Stimulated activated CD8-positive, alpha-beta memory T cell treated with anti-CD3 and anti-CD28 coated beads, Interleukin-7, amount 100 ng/mL, for 24 hours (primary cell): ENCODE measurements around the gene TUBA3D.
"Not testable (repeated sequence)": the region's sequence is repeated elsewhere in the genome, so short reads cannot be mapped to it uniquely, and the experiment has no call there.

Experiments
- DNase-seq: peaks from one replicate; pipeline ENCODE4 v3.0.0-alpha.2; 2020; ENCODE audit warnings: low read depth

Gene TUBA3D

DNA sequence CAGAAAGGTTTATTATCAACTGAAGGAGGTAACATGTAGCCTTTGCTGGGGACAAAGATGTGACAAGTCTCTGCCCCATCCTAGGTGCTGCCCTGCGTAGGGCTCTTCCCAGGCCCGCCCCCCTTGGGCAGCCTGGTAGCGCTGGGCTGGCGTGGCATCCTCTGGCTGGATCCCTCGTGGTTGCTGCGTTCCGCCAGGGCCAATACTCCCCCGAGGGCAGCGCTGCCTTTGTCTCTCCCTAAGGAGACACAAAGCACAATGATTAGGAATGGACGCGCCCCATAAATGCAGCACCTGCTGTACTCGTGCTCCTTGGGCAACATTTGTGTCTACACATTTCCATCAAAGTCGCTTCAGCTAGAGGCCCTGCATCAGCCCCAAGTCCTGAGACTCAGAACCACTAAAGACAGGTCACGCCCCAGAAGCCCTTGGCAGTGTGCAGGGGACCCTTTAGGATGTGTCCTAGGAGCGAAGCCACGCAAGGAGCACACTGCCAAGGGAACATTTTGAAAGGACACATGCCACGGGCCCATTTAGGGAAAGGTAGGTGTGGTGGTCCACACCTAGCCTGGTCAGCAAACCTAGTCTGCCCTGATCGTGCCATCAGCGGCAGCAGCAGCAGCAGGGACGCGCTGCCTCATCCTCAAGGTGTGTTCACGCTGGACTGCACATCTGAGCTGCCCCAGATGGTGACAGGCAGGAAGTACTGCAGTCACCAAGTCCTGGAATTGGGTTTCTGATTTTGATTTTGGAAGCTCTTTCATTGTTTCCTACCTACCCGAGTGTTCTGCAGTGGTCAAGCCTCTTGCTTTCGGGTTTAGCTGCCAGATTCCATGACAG lies 8.3 kb downstream of the TUBA3D start:
- not testable (repeated sequence) for DNase-seq

DNA sequence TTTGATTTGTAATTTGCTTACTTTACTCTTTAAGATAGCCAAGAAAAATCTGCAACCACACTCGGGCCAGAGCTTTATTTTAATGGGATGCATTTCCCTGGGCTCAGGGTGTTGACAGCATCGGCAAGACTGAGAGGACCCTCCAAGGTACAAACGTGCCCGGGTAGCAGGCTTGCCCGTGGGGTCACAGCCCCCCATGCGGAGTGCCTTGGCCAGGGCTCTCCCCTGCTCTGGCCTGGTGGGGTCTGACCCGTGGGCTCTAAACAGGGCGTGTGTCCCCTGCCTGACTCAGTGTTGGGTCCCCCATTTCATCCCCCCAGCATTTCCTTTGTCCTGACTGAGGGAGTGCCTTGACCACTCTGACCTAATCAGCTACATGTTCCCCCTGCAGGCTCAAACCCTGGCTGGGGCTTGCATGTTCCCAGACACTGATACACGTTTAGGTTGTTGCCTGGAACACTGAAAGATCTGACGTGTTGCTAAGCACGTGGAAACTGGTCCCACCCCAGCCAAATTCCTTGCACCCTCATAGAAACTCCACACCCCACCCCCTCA lies 9.1 kb downstream of the TUBA3D start:
- DNase-seq: not testable (repeated sequence)

DNA sequence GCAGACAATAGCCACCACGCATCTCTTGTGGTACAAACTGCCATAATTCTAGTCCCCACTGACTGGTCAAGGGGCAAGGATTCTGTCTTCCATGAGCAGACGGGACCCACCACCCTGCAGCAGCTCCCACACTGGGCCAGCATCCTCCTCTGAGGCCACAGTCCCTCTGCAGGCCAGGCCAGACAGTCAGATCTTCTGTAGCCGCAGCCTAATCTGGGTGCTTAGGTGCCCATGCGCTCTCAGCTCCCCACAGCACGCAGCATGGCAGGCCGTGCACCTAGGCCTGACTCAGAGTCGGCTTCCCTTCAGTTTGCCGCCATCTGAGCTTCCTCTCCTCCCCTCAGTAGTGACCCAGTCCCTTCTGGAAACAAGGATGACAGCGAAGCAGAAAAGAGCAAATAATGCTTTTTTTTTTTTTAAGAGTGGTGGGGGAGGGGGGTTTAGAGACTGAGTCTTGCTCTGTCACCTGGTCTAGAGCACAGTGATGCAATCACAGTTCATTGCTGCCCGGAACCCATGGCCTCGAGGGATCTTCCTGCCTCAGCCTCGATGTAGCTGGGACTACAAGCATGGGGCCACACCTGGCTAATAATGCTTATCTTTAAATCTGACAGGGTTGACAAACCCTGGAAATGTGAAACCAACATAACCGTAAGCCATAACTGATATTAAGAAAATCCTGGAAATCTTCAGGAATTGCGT lies 10.4 kb downstream of the TUBA3D start:
- DNase-seq: not testable (repeated sequence)

GRCh38 chr2:131488306-131489205 lies 12.6 kb downstream of the TUBA3D start:
- DNase-seq: no peak

GRCh38 chr2:131490616-131491468 lies 14.9 kb downstream of the TUBA3D start:
- DNase-seq: not testable (repeated sequence)

DNA sequence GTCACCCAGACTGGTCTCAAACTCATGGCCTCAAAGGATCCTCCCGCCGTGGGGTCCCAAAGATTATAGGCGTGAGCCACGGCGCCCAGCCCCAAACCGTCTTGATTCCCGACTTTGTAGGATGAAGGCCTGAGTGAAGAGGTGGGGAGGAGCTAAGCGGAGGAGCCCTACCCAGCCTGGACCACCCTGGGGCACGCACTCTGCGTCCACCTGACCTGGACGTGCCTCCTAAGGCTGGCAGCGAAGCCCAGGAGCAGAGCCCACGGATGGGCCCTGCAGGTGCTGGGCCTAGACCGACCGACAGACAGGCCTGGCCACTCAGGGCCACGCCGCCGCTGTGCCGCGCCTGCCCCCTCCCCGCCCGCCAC lies 15.5 kb downstream of the TUBA3D start:
- not testable (repeated sequence) for DNase-seq

GRCh38 chr2:131492015-131492417 lies 16.1 kb downstream of the TUBA3D start, which contains the start of gene MZT2A:
TSS of gene MZT2A (minus strand) at chr2:131492397. CDS start at chr2:131492376, 21 bp downstream.
- DNase-seq: not testable (repeated sequence)

DNA sequence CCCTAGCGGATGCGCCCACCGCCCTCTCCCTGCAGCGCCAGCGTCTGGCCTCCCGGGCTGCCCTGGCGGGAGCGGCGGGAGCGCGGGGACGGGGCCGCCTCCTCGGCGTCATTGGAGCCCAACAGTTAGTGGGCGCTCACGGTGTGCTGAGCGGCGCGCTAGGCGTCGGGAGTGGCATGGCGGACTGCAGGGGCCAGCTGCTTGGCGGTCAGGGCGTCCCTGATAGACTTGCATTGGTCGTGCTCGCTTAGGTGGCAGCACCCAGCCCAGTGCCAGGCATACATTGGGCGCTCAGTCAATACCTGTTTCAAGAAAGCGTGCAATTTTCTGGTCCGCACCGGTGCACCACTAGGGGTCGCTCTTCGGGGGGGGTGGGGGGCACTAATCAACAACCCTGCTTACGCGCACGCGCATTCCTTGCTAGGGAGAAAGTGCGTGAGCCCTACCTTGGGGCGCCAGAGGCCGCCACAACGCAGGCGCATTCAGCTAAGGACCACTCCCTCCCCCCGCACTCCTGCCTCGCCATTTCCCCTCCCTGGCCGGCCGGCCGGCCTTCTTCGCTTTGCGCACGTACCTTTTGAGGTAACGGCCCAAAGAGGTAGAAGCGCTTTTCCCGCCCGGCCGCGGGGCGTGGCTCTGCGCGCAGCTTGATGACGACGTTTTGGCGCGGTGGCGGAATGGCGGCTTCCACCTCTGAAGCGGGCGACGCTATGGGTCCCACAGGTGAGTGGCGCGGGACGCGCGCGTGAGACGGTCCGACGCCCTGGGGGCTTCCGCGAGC lies 16.7 kb downstream of the TUBA3D start:
- DNase-seq: peak; percentile 93

GRCh38 chr2:131493199-131493968 lies 17.5 kb downstream of the TUBA3D start:
- no peak for DNase-seq

GRCh38 chr2:131495506-131495905 lies 19.6 kb downstream of the TUBA3D start:
- not testable (repeated sequence) for DNase-seq

DNA sequence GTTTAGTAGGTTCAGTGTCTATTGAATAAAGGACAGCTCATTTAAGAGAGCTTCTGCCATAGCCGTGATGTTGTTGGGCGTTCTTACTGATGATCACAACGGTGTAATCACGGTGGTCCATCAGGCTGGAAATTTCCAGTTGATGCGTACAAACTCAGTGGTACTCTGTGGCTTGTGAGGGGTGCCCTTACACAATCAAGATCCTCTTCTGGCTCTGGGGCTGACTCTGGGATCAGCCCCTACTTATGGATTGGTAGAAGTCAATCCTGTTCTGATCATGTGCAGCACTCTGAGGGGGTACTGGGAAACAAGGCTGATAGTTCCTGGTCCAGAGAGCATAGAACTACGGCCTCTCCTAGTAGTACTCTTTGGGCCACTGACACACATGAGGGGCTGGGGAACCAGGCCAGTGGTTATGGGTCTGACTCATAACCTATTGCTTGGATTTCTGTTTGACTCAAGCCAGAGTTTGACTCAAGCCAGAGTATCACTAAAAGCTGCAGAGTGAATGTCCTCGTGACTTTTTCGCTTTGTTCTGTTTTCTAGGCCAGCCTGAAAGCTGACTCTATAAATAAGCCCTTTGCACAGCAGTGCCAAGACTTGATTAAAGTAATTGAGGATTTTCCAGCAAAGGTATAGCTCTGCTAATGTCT lies 22.5 kb downstream of the TUBA3D start:
- not testable (repeated sequence) for DNase-seq

GRCh38 chr2:131503587-131503986 lies 27.7 kb downstream of the TUBA3D start:
- DNase-seq: not testable (repeated sequence)

DNA sequence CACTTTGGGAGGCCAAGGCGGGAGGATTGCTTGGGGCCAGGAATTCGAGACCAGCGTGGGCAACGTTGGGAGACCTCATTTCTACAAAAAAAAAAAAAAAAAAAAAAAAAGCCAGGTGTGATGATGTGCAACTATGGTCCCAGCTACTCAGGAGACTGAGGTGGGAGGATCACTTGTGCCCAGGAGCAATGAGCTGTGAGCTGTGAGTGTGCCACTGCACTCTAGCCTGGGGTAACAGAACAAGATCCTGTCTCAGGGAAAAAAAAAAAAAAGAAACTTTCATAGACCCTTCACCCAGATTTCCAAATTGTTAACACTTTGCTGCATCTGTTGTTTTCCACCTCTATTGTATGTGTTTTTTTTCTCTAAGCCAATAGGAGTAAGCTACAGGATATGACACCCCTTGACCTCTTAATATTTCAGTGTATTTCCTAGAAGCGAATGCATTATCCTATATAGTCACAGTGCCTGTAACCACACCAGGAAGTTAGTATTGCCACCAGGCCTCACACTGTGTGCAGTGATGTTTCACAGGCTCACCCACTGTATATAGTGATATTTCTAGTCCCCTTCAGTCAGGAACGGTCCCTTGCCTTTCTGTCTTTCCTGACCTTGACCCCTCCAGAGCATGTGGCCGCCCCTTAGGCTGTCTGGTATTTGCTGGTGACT lies 28.3 kb downstream of the TUBA3D start:
- not testable (repeated sequence) for DNase-seq

- no peak for DNase-seq
Measured at GRCh38 chr2:131509615-131510014, 33.7 kb downstream of the TUBA3D start.

DNA sequence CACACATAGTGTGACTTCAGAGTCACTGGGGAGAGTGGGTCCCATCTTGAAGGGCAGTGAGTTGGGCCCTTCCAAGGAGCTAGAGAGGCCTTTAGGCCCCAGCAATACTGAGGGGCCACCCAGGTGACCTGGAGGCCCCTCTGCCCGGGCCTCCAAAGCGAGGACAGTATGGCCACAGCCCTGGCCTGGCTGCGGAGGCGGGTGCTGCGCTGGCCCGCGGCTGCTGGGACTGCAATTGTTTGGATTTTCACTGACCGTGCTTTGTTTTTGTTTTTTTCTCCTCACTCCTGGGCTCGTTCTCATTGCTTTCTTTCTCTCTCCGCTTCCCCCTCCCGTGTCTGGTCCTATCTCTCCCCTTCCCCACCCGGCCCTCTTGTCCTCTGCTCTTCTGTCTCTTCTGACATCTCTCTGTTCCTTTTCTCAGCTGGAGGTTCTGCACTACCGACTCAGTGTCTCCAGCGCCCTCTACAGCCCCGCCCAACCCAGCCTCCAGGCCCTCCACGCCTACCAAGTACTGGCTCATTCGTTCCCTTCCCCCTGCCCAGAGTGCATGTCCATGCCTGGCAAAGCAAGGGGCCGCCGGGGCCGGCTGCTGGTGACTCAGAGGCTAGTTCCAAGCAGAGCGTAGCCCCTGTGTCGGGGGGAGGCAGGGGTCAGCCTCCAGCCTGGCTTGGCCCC lies 35.5 kb downstream of the TUBA3D start:
- not testable (repeated sequence) for DNase-seq

DNA sequence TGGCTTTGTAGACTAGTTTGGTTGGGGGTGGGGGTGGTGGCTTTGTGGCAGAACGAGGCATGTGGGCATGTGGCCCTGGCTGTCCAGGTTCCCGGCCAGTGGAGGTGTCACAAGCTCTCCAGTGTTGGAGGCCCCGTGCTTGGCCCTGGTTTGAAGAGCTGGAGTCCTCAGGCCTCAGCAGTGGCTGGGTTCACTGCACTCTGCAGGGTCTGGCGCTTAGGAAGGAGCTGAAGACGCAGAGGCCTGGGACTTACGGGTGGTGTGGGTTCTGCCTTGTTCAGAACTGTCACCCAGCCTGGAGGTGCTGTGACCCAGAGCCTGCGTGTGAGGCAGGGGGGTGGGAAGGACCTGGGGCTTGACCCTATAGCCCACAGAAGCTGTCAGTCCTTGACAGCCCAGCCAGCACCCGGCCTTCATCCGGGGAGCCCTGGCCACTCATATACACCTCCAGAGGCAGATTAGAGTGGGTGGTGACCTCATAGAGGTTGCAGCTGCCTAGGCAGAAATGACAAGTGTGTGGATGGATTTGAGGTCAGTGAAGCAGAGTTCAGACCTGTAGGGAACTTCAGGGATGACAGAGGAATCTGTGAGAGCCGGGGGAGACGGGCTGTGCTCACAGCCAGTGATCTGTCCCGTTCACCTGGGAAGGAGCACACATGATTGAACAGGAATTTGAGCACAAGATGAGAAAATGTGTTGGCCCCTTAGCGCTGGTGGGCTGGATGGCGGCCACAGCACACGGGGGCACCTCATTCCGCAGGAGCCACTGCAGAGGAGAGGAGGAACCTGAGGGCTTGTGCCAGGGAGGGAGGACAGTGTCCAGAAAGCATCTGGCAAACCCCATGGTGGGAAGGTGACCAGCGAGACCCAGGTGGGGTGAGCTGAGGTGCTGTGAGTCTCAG lies 36.3 kb downstream of the TUBA3D start:
- not testable (repeated sequence) for DNase-seq
